ENCODE measurements around the gene CIRBP. TPM values are rescaled to one million over a fixed set of nuclear protein-coding genes. Genes with fewer than 3 reads are reported as not detected.

CIRBP gene
- total RNA-seq, 4 donors from 2014 or later, result 389 to 640 (median 576) TPM

GRCh38 chr19:1234955-1235380 lies 34.2 kb upstream of the CIRBP start:
- WGBS, 2 donors, result 92 to 93% methylated on average over 38 to 42 of the region's 43 CpGs
- H3K4me1 ChIP-seq, result peaks cover 0 to 57% (median 24%) of the 10 kb centered on the region in 4 donors
- no peaks in the 10 kb centered on the region for H3K9me3 ChIP-seq
- no peaks in the 10 kb centered on the region for H3K27me3 ChIP-seq
- no peak overlapping the region for H3K4me3 ChIP-seq
- H3K27ac ChIP-seq, result no peak overlapping the region
- H3K36me3 ChIP-seq, result peaks cover 0 to 13% (median 0%) of the 10 kb centered on the region in 3 donors
- no peak for DNase-seq (ENCODE audit: low spot score in 2 of 2)
- TF ChIP-seq EP300 (IDR thresholded peaks at IDR 0.05) (no peak), POLR2A (IDR thresholded peaks at IDR 0.05) (no peak), CTCF (IDR thresholded peaks at IDR 0.05) (no peak)

GRCh38 chr19:1235625-1236538 lies 33.2 kb upstream of the CIRBP start:
- 73 to 74% methylated on average over 22 to 37 of the region's 39 CpGs for WGBS, 2 donors
- DNase-seq (ENCODE audit: low spot score in 2 of 2), result no peak
- no peak overlapping the region for H3K4me3 ChIP-seq

GRCh38 chr19:1236576-1236975 lies 32.6 kb upstream of the CIRBP start:
- DNase-seq (ENCODE audit: low spot score in 2 of 2), result no peak
- no peaks in the 10 kb centered on the region for H3K9me3 ChIP-seq
- no peaks in the 10 kb centered on the region for H3K27me3 ChIP-seq
- H3K4me3 ChIP-seq, result peak overlapping the region; percentile 40 to 67 (median 54)
- H3K27ac ChIP-seq, result peak overlapping the region; percentile 56 to 93 (median 74)
- peaks cover 0 to 13% (median 0%) of the 10 kb centered on the region in 3 donors for H3K36me3 ChIP-seq
- no peak for TF ChIP-seq POLR2A (IDR thresholded peaks at IDR 0.05)
- no peak for TF ChIP-seq EP300 (IDR thresholded peaks at IDR 0.05)
- no peak for TF ChIP-seq CTCF (IDR thresholded peaks at IDR 0.05)
- peaks cover 5 to 72% (median 36%) of the 10 kb centered on the region in 4 donors for H3K4me1 ChIP-seq
- 10 to 20% methylated on average over 2 to 27 of the region's 42 CpGs for WGBS, 2 donors

More at GRCh38 chr19:1235625-1236538, 33.2 kb upstream of the CIRBP start:
- peaks cover 3 to 66% (median 30%) of the 10 kb centered on the region in 4 donors for H3K4me1 ChIP-seq
- peak overlapping the region in 1 of 4 donors; percentile 93 for H3K27ac ChIP-seq
- peaks cover 0 to 13% (median 0%) of the 10 kb centered on the region in 3 donors for H3K36me3 ChIP-seq
- H3K9me3 ChIP-seq, result no peaks in the 10 kb centered on the region
- no peaks in the 10 kb centered on the region for H3K27me3 ChIP-seq
- no peak for TF ChIP-seq POLR2A (IDR thresholded peaks at IDR 0.05)
- TF ChIP-seq EP300 (IDR thresholded peaks at IDR 0.05), result no peak
- no peak for TF ChIP-seq CTCF (IDR thresholded peaks at IDR 0.05)

- DNase-seq (ENCODE audit: low spot score in 2 of 2), result no peak
- Histone ChIP-seq H3K36me3 (peaks cover 0 to 13% (median 0%) of the 10 kb centered on the region in 3 donors), H3K4me1 (peaks cover 5 to 74% (median 37%) of the 10 kb centered on the region in 4 donors), H3K4me3 (peak overlapping the region; percentile 40 to 67 (median 54)), H3K27ac (peak overlapping the region; percentile 56 to 93 (median 74)), H3K9me3 (no peaks in the 10 kb centered on the region), H3K27me3 (no peaks in the 10 kb centered on the region)
- peak in 1 of 5 experiments; percentile 1 for TF ChIP-seq CTCF (IDR thresholded peaks at IDR 0.05)
- TF ChIP-seq EP300 (IDR thresholded peaks at IDR 0.05), result peak in 1 of 2 donors; percentile 11
- TF ChIP-seq POLR2A (IDR thresholded peaks at IDR 0.05), result no peak
- 1 to 2% methylated on average over 12 to 19 of the region's 60 CpGs for WGBS, 2 donors
Measured at GRCh38 chr19:1237027-1237659, 32.0 kb upstream of the CIRBP start.
